B cell (primary cell): ENCODE measurements around the gene SMIM45.

Experiments used
- ATAC-seq: fragments of 200-7000 bp; cut with Tn5 transposase; one replicate; pipeline ENCODE4 v1.10.0; 2021; ENCODE audit warnings: low read depth, mild to moderate bottlenecking, moderate number of reproducible peaks, moderate library complexity
- CTCF ChIA-PET: fragments of 350-600 bp; sonication (Branson Sonifier 250); formaldehyde crosslinking; loops from one replicate; lab custom pipeline; 2021; ENCODE audit warnings: antibody characterized with exemption, inconsistent platforms; lab: Charles Lee
- POLR2A ChIA-PET: fragments of 350-600 bp; sonication (Branson Sonifier 250); formaldehyde crosslinking; loops from one replicate; lab custom pipeline; 2021; ENCODE audit warnings: antibody characterized with exemption; lab: Charles Lee
- DNase-seq: peaks from one replicate; pipeline ENCODE4 v3.0.0; 2013
- H2AFZ ChIP-seq: 2 replicates; pipeline ENCODE4 v1.6.1; 2012; ENCODE audit warnings: mild to moderate bottlenecking, low read depth, low read length; ENCODE audit not compliant: insufficient read depth, poor library complexity, severe bottlenecking
- H3K27ac ChIP-seq, 2 donors: 1 replicate in 1 of 2; 2 replicates in 1 of 2; pipeline ENCODE4 v1.5.1; 2012 to 2013; ENCODE audit warnings: low read length in 2 of 2, mild to moderate bottlenecking in 2 of 2, moderate library complexity in 1 of 2
- H3K27me3 ChIP-seq, 4 experiments: fragments of 200-600 bp in 1 of 4; sonication (generic) in 1 of 4; replicated peaks in 1 of 4; 1 replicate in 2 of 4; 2 replicates in 2 of 4; pipeline versions ENCODE4 v1.6.1 to v1.7.0; 2013 to 2016; ENCODE audit warnings: low read length in 3 of 4, mild to moderate bottlenecking in 2 of 4, mixed read lengths in 1 of 4, moderate library complexity in 1 of 4; ENCODE audit not compliant: insufficient read depth in 4 of 4, control insufficient read depth in 3 of 4; ENCODE audit errors: control extremely low read depth in 1 of 4
- H3K36me3 ChIP-seq, 2 experiments: replicated peaks in 1 of 2; 1 replicate in 1 of 2; 2 replicates in 1 of 2; pipeline versions ENCODE4 v1.6.1 to v1.7.1; 2013; ENCODE audit warnings: low read length in 1 of 2; ENCODE audit not compliant: insufficient read depth in 2 of 2, control insufficient read depth in 1 of 2; ENCODE audit errors: control extremely low read depth in 1 of 2, extremely low read depth in 1 of 2
- H3K4me1 ChIP-seq, 2 donors: fragments of 200-600 bp in 1 of 2; sonication (generic) in 1 of 2; 1 replicate in 1 of 2; 2 replicates in 1 of 2; pipeline versions ENCODE4 v1.5.1 to v1.6.1; 2013 to 2017; ENCODE audit warnings: low read length in 2 of 2; ENCODE audit not compliant: control insufficient read depth in 2 of 2, insufficient read depth in 2 of 2
- H3K4me2 ChIP-seq: replicated peaks from 2 replicates; pipeline ENCODE3; 2012; ENCODE audit warnings: mild to moderate bottlenecking, low read depth, low read length; ENCODE audit not compliant: poor library complexity, severe bottlenecking
- H3K4me3 ChIP-seq, 5 experiments: fragments of 200-600 bp in 1 of 5; sonication (generic) in 1 of 5; 1 replicate in 3 of 5; 2 replicates in 2 of 5; pipeline versions ENCODE4 v1.5.1 to v1.7.0; 2011 to 2016; ENCODE audit warnings: low read length in 4 of 5, mild to moderate bottlenecking in 4 of 5, low read depth in 2 of 5, control low read depth in 1 of 5, moderate library complexity in 1 of 5; ENCODE audit not compliant: insufficient read depth in 1 of 5; ENCODE audit errors: control extremely low read depth in 1 of 5, extremely low read depth in 1 of 5
- H3K79me2 ChIP-seq: fragments of 200-600 bp; sonication (generic); one replicate; pipeline ENCODE4 v1.6.0; 2016; ENCODE audit warnings: low read length; ENCODE audit not compliant: control insufficient read depth, insufficient read depth
- H3K9ac ChIP-seq: fragments of 200-600 bp; sonication (generic); 2 replicates; pipeline ENCODE4 v1.6.1; 2017; ENCODE audit warnings: mild to moderate bottlenecking, low read length, moderate library complexity
- H3K9me3 ChIP-seq, 3 donors: one replicate each; pipeline versions ENCODE4 v1.6.1 to v1.7.1; 2013; ENCODE audit warnings: low read length in 2 of 3; ENCODE audit not compliant: control insufficient read depth in 2 of 3, insufficient read depth in 1 of 3; ENCODE audit errors: control extremely low read depth in 1 of 3
- H4K20me1 ChIP-seq: 2 replicates; pipeline ENCODE4 v1.6.0; 2012; ENCODE audit warnings: mild to moderate bottlenecking, low read length; ENCODE audit not compliant: insufficient read depth, control insufficient read depth, poor library complexity, severe bottlenecking
- H3K27ac Mint-ChIP-seq: one replicate; pipeline ENCODE4 v1.8.0; 2021; ENCODE audit warnings: mixed read lengths
- H3K27me3 Mint-ChIP-seq: one replicate; pipeline ENCODE4 v1.8.0; 2021; ENCODE audit warnings: mixed read lengths
- H3K4me1 Mint-ChIP-seq: one replicate; pipeline ENCODE4 v1.8.0; 2021; ENCODE audit warnings: mixed read lengths
- H3K4me3 Mint-ChIP-seq: one replicate; pipeline ENCODE4 v1.8.0; 2021; ENCODE audit warnings: mixed read lengths
- H3K9me3 Mint-ChIP-seq: one replicate; pipeline ENCODE4 v1.8.0; 2022; ENCODE audit warnings: mixed read lengths; ENCODE audit not compliant: insufficient read depth
- CTCF ChIP-seq: fragments of 200-600 bp; IDR thresholded peaks from one replicate; pipeline ENCODE4 v1.8.0; 2022; ENCODE audit warnings: antibody characterized with exemption, mild to moderate bottlenecking
- EZH2 ChIP-seq: IDR thresholded peaks from 2 replicates; pipeline ENCODE4 v1.6.1; 2012; ENCODE audit warnings: borderline replicate concordance, low read depth, mild to moderate bottlenecking, moderate library complexity, low read length; ENCODE audit not compliant: insufficient read depth, poor library complexity, severe bottlenecking
- WGBS: methylation state at CpG from one replicate; pipeline ENCODE4 v1.1.5; 2013; ENCODE audit warnings: missing lambda C conversion rate; ENCODE audit not compliant: insufficient coverage; 5-methylcytosine and 5-hydroxymethylcytosine counted together
- intact Hi-C: fragments of 100-400 bp; cut with micrococcal nuclease; formaldehyde crosslinking; loops from one replicate; pipeline ENCODE4 v1.10.0; 2022

The SMIM45 gene

GRCh38 chr22:41925783-41926460, 26.0 kb upstream of the SMIM45 start:
- H3K9me3 Mint-ChIP-seq: no peaks in the 10 kb centered on the region
- TF ChIP-seq EZH2: no peak
- peak; percentile 83 for TF ChIP-seq CTCF
- Histone ChIP-seq H3K9me3 (peaks cover 0 to 5% (median 0%) of the 10 kb centered on the region in 3 donors), H3K27ac (peak overlapping the region; percentile 94 to 95), H3K4me3 (peak overlapping the region; percentile 59 to 96 (median 88)), H3K79me2 (peaks cover 54% of the 10 kb centered on the region), H3K4me2 (peak overlapping the region; percentile 93), H3K9ac (peak overlapping the region; percentile 93), H3K4me1 (peaks cover 70 to 86% of the 10 kb centered on the region in 2 donors), H3K27me3 (no peaks in the 10 kb centered on the region), H2AFZ (no peak overlapping the region), H4K20me1 (peaks cover 25% of the 10 kb centered on the region), H3K36me3 (peaks cover 0 to 32% of the 10 kb centered on the region in 2 experiments)
- no peaks in the 10 kb centered on the region for H3K27me3 Mint-ChIP-seq
- H3K27ac Mint-ChIP-seq: peak overlapping the region; percentile 99
- WGBS: under 1% methylated on average over 35 of the region's 48 CpGs
- peaks cover 66% of the 10 kb centered on the region for H3K4me1 Mint-ChIP-seq
- POLR2A ChIA-PET: interaction anchor here (0.6 to 16.8 kb wide), 16 partner anchors 8 to 513 kb away, joined by 3 to 960 read pairs (median 6); partner anchors contain the start of genes CENPM, SHISA8, SNU13 and SREBF2
- peak; percentile 88 for DNase-seq
- intact Hi-C loops: loop anchor here (1.0 kb wide), 2 partner anchors 10 to 14 kb away; no protein-coding TSS in a partner anchor
- peak; percentile 46 for ATAC-seq
- CTCF ChIA-PET: interaction anchor here (0.8 to 17.9 kb wide), 17 partner anchors 9 to 229 kb away, joined by 3 to 499 read pairs (median 6); partner anchors contain the start of genes CENPM, SMIM45 and SREBF2
- H3K4me3 Mint-ChIP-seq: peak overlapping the region; percentile 100

GRCh38 chr22:41927813-41928212, 24.1 kb upstream of the SMIM45 start:
- no peaks in the 10 kb centered on the region for H3K9me3 Mint-ChIP-seq
- Histone ChIP-seq H2AFZ (no peak overlapping the region), H3K79me2 (peaks cover 51% of the 10 kb centered on the region), H3K36me3 (peaks cover 0 to 27% of the 10 kb centered on the region in 2 experiments), H4K20me1 (peaks cover 23% of the 10 kb centered on the region), H3K4me2 (peak overlapping the region; percentile 93), H3K4me1 (peaks cover 72 to 88% of the 10 kb centered on the region in 2 donors), H3K9ac (peak overlapping the region; percentile 28), H3K27me3 (no peaks in the 10 kb centered on the region), H3K27ac (peak overlapping the region; percentile 94 to 95), H3K9me3 (peaks cover 0 to 4% (median 0%) of the 10 kb centered on the region in 3 donors), H3K4me3 (no peak overlapping the region)
- no peaks in the 10 kb centered on the region for H3K27me3 Mint-ChIP-seq
- TF ChIP-seq EZH2 (no peak), CTCF (no peak)
- 80% methylated on average over 6 of the region's 6 CpGs for WGBS
- DNase-seq (peak; percentile 44), ATAC-seq (no peak)
- H3K4me1 Mint-ChIP-seq: peaks cover 64% of the 10 kb centered on the region
- ChIA-PET POLR2A (interaction anchor here (1.4 to 16.8 kb wide), 4 partner anchors 5 to 66 kb away, joined by 5 to 960 read pairs (median 496); partner anchors contain the start of genes SHISA8 and TNFRSF13C), CTCF (interaction anchor here (1.4 to 17.9 kb wide), 2 partner anchors 10 to 231 kb away, joined by 4 to 499 read pairs; no protein-coding TSS in a partner anchor)
- peak overlapping the region; percentile 98 for H3K27ac Mint-ChIP-seq
- intact Hi-C loops: no loop called here
- H3K4me3 Mint-ChIP-seq: peak overlapping the region; percentile 83
